Measurements from ENCODE around the gene MRPS27. TPM values are rescaled to one million over a fixed set of nuclear protein-coding genes. Genes with fewer than 3 reads are reported as not detected.

The MRPS27 gene
- total and polyA plus RNA-seq, 9 of the 15 experiments (the other 6 are each of a cell fraction or from before 2014, with no cell fraction given): 73.6 to 144 (median 106) TPM

- no peak for TF ChIP-seq PATZ1 (CRISPR knock-in tag; IDR thresholded peaks at IDR 0.05; ENCODE audit: borderline replicate concordance)
- TF ChIP-seq ZFP30 (CRISPR knock-in tag; IDR thresholded peaks at IDR 0.05; ENCODE audit: borderline replicate concordance): no peak
- TF ChIP-seq ZHX1 (conservative IDR thresholded peaks at IDR 0.05; ENCODE audit: low read length): no peak
- TF ChIP-seq ILF3 (IDR thresholded peaks at IDR 0.05; ENCODE audit: borderline replicate concordance): no peak
- TF ChIP-seq U2AF1 (optimal IDR thresholded peaks at IDR 0.05; ENCODE audit: low read depth, low read length): no peak
- no peak for TF ChIP-seq STAT5A (IDR thresholded peaks at IDR 0.05; ENCODE audit: borderline replicate concordance, low read length)
- peak; percentile 23; the same call in 1 of the 2 replicates for TF ChIP-seq ZNF239 (CRISPR knock-in tag; IDR thresholded peaks at IDR 0.05)
- no peak for TF ChIP-seq TAF9B (IDR thresholded peaks at IDR 0.05; ENCODE audit: partially characterized antibody)
- TF ChIP-seq DLX4 (CRISPR knock-in tag; IDR thresholded peaks at IDR 0.05): no peak
- TF ChIP-seq ZNF584 (CRISPR knock-in tag; IDR thresholded peaks at IDR 0.05; ENCODE audit: low read depth): no peak
- no peak for TF ChIP-seq MBD2 (IDR thresholded peaks at IDR 0.05; ENCODE audit: borderline replicate concordance, low read depth)
- TF ChIP-seq KDM4B (IDR thresholded peaks at IDR 0.05; ENCODE audit: borderline replicate concordance in 2 of 2, low read depth in 1 of 2): no peak
- TF ChIP-seq ZNF785 (CRISPR knock-in tag; IDR thresholded peaks at IDR 0.05): no peak
- 0 out of 2 replicates have a peak, but pooled peaks have one; percentile 19 for TF ChIP-seq L3MBTL2 (IDR thresholded peaks at IDR 0.05)
- no peak for TF ChIP-seq ETV6 (IDR thresholded peaks at IDR 0.05; ENCODE audit: borderline replicate concordance in 1 of 2, low read depth in 2 of 2, low read length in 1 of 2)
- no peak for TF ChIP-seq ETV6 (CRISPR knock-in tag; IDR thresholded peaks at IDR 0.05; ENCODE audit: borderline replicate concordance)
- TF ChIP-seq NR0B1 (IDR thresholded peaks at IDR 0.05; ENCODE audit: partially characterized antibody): no peak
- no peak for TF ChIP-seq PCBP1 (IDR thresholded peaks at IDR 0.05; ENCODE audit: low read depth, low read length, poor library complexity, severe bottlenecking)
- TF ChIP-seq HIVEP1 (CRISPR knock-in tag; IDR thresholded peaks at IDR 0.05): peak; percentile 23; the same call in 1 of the 2 replicates
- no peak for TF ChIP-seq IRF9 (tag; IDR thresholded peaks at IDR 0.05)
- no peak for TF ChIP-seq HMG20B (CRISPR knock-in tag; IDR thresholded peaks at IDR 0.05)
These were observed 39.4 kb downstream of the MRPS27 start (continued) for GRCh38 chr5:72280581-72281069.
